ENCODE results near the gene GPR39.

The GPR39 gene

DNA sequence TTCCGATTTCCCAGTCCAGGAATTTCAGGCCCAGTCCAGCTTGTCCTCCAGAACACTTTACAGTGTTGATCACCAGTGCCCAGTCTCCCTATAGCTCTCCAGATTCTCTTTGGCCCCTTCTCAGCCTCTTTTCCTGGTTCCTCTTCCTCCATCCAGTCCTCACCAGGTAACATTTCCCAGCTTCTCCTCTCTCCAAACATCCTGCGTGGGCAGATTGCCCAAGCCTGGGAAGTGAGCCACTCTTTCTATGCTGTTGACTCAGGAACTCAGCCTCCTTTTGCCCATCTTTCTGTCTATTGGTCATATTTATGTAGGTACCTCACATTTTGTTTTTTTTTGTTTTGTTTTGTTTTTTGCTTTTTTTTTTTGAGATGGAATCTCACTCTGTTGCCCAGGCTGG lies 144.0 kb downstream of the GPR39 start:
- Histone ChIP-seq H3K9me3 (ENCODE audit: insufficient read depth, low read length) (no peaks in the 10 kb centered on the region), H3K9ac (ENCODE audit: low read length) (no peak overlapping the region), H3F3A (ENCODE audit: insufficient read depth) (no peaks in the 10 kb centered on the region), H4K20me1 (ENCODE audit: low read depth, low read length) (no peaks in the 10 kb centered on the region), H3K79me2 (ENCODE audit: insufficient read depth, low read length) (no peaks in the 10 kb centered on the region), H3K4me3 (ENCODE audit: insufficient read depth, low read length, poor library complexity, severe bottlenecking) (no peak overlapping the region), H3K4me2 (ENCODE audit: low read depth, low read length, poor library complexity, severe bottlenecking) (no peak overlapping the region), H3K9me2 (replicated peaks; ENCODE audit: insufficient read depth, low read length) (no peaks in the 10 kb centered on the region), H3K27me3 (ENCODE audit: low read length) (no peaks in the 10 kb centered on the region), H3K36me3 (ENCODE audit: low read length) (no peaks in the 10 kb centered on the region), H3K27ac (ENCODE audit: low read depth, low read length) (no peak overlapping the region), H2AFZ (ENCODE audit: low read depth, low read length, severe bottlenecking) (no peak overlapping the region)
- no peak for TF ChIP-seq EZH2phosphoT487 (conservative IDR thresholded peaks at IDR 0.05; ENCODE audit: low read length)
- TF ChIP-seq, protein P1, sequence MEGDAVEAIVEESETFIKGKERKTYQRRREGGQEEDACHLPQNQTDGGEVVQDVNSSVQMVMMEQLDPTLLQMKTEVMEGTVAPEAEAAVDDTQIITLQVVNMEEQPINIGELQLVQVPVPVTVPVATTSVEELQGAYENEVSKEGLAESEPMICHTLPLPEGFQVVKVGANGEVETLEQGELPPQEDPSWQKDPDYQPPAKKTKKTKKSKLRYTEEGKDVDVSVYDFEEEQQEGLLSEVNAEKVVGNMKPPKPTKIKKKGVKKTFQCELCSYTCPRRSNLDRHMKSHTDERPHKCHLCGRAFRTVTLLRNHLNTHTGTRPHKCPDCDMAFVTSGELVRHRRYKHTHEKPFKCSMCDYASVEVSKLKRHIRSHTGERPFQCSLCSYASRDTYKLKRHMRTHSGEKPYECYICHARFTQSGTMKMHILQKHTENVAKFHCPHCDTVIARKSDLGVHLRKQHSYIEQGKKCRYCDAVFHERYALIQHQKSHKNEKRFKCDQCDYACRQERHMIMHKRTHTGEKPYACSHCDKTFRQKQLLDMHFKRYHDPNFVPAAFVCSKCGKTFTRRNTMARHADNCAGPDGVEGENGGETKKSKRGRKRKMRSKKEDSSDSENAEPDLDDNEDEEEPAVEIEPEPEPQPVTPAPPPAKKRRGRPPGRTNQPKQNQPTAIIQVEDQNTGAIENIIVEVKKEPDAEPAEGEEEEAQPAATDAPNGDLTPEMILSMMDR (IDR thresholded peaks at IDR 0.05; ENCODE audit: insufficient read depth, low read length, poor library complexity, severe bottlenecking): no peak

GRCh38 chr2:132562245-132562644 lies 145.6 kb downstream of the GPR39 start:
- Histone ChIP-seq H3K9ac (ENCODE audit: low read length) (no peak overlapping the region), H3K4me2 (ENCODE audit: low read depth, low read length, poor library complexity, severe bottlenecking) (no peak overlapping the region), H3K79me2 (ENCODE audit: insufficient read depth, low read length) (no peaks in the 10 kb centered on the region), H2AFZ (ENCODE audit: low read depth, low read length, severe bottlenecking) (no peak overlapping the region), H3K27me3 (ENCODE audit: low read length) (no peaks in the 10 kb centered on the region), H3F3A (ENCODE audit: insufficient read depth) (no peaks in the 10 kb centered on the region), H4K20me1 (ENCODE audit: low read depth, low read length) (no peaks in the 10 kb centered on the region), H3K27ac (ENCODE audit: low read depth, low read length) (no peak overlapping the region), H3K9me3 (ENCODE audit: insufficient read depth, low read length) (no peaks in the 10 kb centered on the region), H3K4me3 (ENCODE audit: insufficient read depth, low read length, poor library complexity, severe bottlenecking) (no peak overlapping the region), H3K9me2 (replicated peaks; ENCODE audit: insufficient read depth, low read length) (no peaks in the 10 kb centered on the region), H3K36me3 (ENCODE audit: low read length) (no peaks in the 10 kb centered on the region)
- TF ChIP-seq, protein P1 (IDR thresholded peaks at IDR 0.05; ENCODE audit: insufficient read depth, low read length, poor library complexity, severe bottlenecking): no peak
- TF ChIP-seq EZH2phosphoT487 (conservative IDR thresholded peaks at IDR 0.05; ENCODE audit: low read length): no peak

DNA sequence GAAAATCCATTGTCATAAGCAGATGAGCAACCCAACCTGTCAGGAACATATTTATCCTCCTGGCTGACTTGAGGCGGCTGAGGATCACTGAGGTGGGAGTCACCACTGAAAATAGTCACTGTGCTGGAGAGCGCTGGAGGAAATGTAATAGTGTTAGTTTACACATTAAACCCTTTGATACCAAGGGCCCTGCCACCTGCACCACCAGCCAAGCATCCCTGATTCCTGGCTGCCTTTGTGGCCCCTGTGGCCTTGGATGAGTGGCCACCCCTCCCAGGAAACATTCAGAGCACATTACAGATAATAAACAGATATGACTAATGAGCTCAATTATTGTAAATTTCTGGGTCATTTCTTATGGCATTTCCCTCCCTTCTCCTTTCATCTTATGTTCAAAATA lies 147.5 kb downstream of the GPR39 start:
- no peaks in the 10 kb centered on the region for H3K36me3 ChIP-seq (ENCODE audit: low read length)
- H3K9me3 ChIP-seq (ENCODE audit: insufficient read depth, low read length): no peaks in the 10 kb centered on the region
- no peaks in the 10 kb centered on the region for H3K27me3 ChIP-seq (ENCODE audit: low read length)
- TF ChIP-seq EZH2phosphoT487 (conservative IDR thresholded peaks at IDR 0.05; ENCODE audit: low read length): no peak
- TF ChIP-seq, protein P1 (IDR thresholded peaks at IDR 0.05; ENCODE audit: insufficient read depth, low read length, poor library complexity, severe bottlenecking): no peak
- H3K79me2 ChIP-seq (ENCODE audit: insufficient read depth, low read length): no peaks in the 10 kb centered on the region
- no peaks in the 10 kb centered on the region for H3F3A ChIP-seq (ENCODE audit: insufficient read depth)
- no peak overlapping the region for H3K27ac ChIP-seq (ENCODE audit: low read depth, low read length)
- no peak overlapping the region for H3K4me3 ChIP-seq (ENCODE audit: insufficient read depth, low read length, poor library complexity, severe bottlenecking)
- H3K9ac ChIP-seq (ENCODE audit: low read length): no peak overlapping the region
- H3K4me2 ChIP-seq (ENCODE audit: low read depth, low read length, poor library complexity, severe bottlenecking): no peak overlapping the region
- no peaks in the 10 kb centered on the region for H4K20me1 ChIP-seq (ENCODE audit: low read depth, low read length)
- no peaks in the 10 kb centered on the region for H3K9me2 ChIP-seq (replicated peaks; ENCODE audit: insufficient read depth, low read length)
- H2AFZ ChIP-seq (ENCODE audit: low read depth, low read length, severe bottlenecking): no peak overlapping the region
